ENCODE data around the gene GREM1. TPM values are rescaled to one million over a fixed set of nuclear protein-coding genes. Genes with fewer than 3 reads are reported as not detected.
A peak's percentile ranks its signal among the peaks of the same experiment; 100 is the strongest.

The GREM1 gene
- total and polyA plus RNA-seq, 5 experiments from 2014 or later = not detected

- Mint-ChIP-seq H3K36me3 (no peaks in the 10 kb centered on the region), H3K9me3 (peaks cover 0 to 2% (median 0%) of the 10 kb centered on the region in 9 donors), H3K27me3 (peaks cover 20 to 64% (median 21%) of the 10 kb centered on the region in 5 donors), H3K27ac (no peak overlapping the region), H3K4me3 (no peak overlapping the region), H3K4me1 (no peaks in the 10 kb centered on the region)
- ATAC-seq (no peak), DNase-seq (no peak)
- POLR2A ChIA-PET = no interaction called here
These were observed 12.4 kb upstream of the GREM1 start for GRCh38 chr15:32705446-32705845.

- Mint-ChIP-seq H3K27ac (no peak overlapping the region), H3K4me3 (no peak overlapping the region), H3K36me3 (no peaks in the 10 kb centered on the region), H3K27me3 (peaks cover 18 to 51% (median 22%) of the 10 kb centered on the region in 5 donors), H3K4me1 (no peaks in the 10 kb centered on the region), H3K9me3 (peaks cover 0 to 2% (median 0%) of the 10 kb centered on the region in 9 donors)
- ATAC-seq = no peak
- POLR2A ChIA-PET = no interaction called here
- DNase-seq = no peak
These were observed 11.1 kb upstream of the GREM1 start for GRCh38 chr15:32706704-32707103.

- no peaks in the 10 kb centered on the region for H3K36me3 Mint-ChIP-seq
- peak overlapping the region in 1 of 10 donors; percentile 36 for H3K27ac Mint-ChIP-seq
- DNase-seq = no peak
- H3K9me3 Mint-ChIP-seq = peaks cover 0 to 2% (median 0%) of the 10 kb centered on the region in 9 donors
- POLR2A ChIA-PET = no interaction called here
- H3K4me3 Mint-ChIP-seq = no peak overlapping the region
- no peak for ATAC-seq
- H3K4me1 Mint-ChIP-seq = no peaks in the 10 kb centered on the region
- H3K27me3 Mint-ChIP-seq = peaks cover 16 to 51% (median 25%) of the 10 kb centered on the region in 5 donors
These were observed 10.4 kb upstream of the GREM1 start for GRCh38 chr15:32707436-32707835.

GRCh38 chr15:32709295-32710033 lies 8.3 kb upstream of the GREM1 start:
- H3K27ac Mint-ChIP-seq = no peak overlapping the region
- no peak for ATAC-seq
- no peaks in the 10 kb centered on the region for H3K36me3 Mint-ChIP-seq
- peaks cover 0 to 2% (median 0%) of the 10 kb centered on the region in 9 donors for H3K9me3 Mint-ChIP-seq
- H3K27me3 Mint-ChIP-seq = peaks cover 21 to 61% (median 26%) of the 10 kb centered on the region in 5 donors
- no peak for DNase-seq
- POLR2A ChIA-PET = no interaction called here
- no peaks in the 10 kb centered on the region for H3K4me1 Mint-ChIP-seq
- H3K4me3 Mint-ChIP-seq = no peak overlapping the region

GRCh38 chr15:32715276-32715675 lies 2.5 kb upstream of the GREM1 start:
- POLR2A ChIA-PET = no interaction called here
- Mint-ChIP-seq H3K4me3 (peak overlapping the region in 1 of 10 donors; percentile 1), H3K36me3 (no peaks in the 10 kb centered on the region), H3K27ac (no peak overlapping the region), H3K27me3 (peaks cover 20 to 75% (median 50%) of the 10 kb centered on the region in 5 donors), H3K4me1 (peaks cover 8 to 25% (median 16%) of the 10 kb centered on the region in 4 donors), H3K9me3 (no peaks in the 10 kb centered on the region)
- DNase-seq (no peak), ATAC-seq (no peak)

- DNase-seq = no peak
- Mint-ChIP-seq H3K4me3 (peak overlapping the region in 8 of 10 donors; percentile 3 to 57 (median 26)), H3K36me3 (no peaks in the 10 kb centered on the region), H3K27me3 (peaks cover 20 to 81% (median 55%) of the 10 kb centered on the region in 5 donors), H3K9me3 (no peaks in the 10 kb centered on the region), H3K4me1 (peaks cover 8 to 25% (median 16%) of the 10 kb centered on the region in 4 donors), H3K27ac (no peak overlapping the region)
- POLR2A ChIA-PET = no interaction called here
- ATAC-seq = no peak
These were observed 1.4 kb upstream of the GREM1 start for GRCh38 chr15:32716216-32716914.

- H3K36me3 Mint-ChIP-seq = no peaks in the 10 kb centered on the region
- H3K27ac Mint-ChIP-seq = no peak overlapping the region
- H3K4me1 Mint-ChIP-seq = peaks cover 8 to 25% (median 16%) of the 10 kb centered on the region in 4 donors
- peak overlapping the region in 8 of 10 donors; percentile 3 to 60 (median 42) for H3K4me3 Mint-ChIP-seq
- DNase-seq (no peak), ATAC-seq (no peak)
- H3K9me3 Mint-ChIP-seq = no peaks in the 10 kb centered on the region
- POLR2A ChIA-PET = no interaction called here
- peaks cover 20 to 85% (median 58%) of the 10 kb centered on the region in 5 donors for H3K27me3 Mint-ChIP-seq
These were observed 834 bp upstream of the GREM1 start for GRCh38 chr15:32716915-32717425.

GRCh38 chr15:32718227-32718820 lies 520 bp downstream of the GREM1 start:
- H3K4me3 Mint-ChIP-seq = peak overlapping the region in 4 of 10 donors; percentile 16 to 50 (median 32)

GRCh38 chr15:32718821-32719716 lies 1.3 kb downstream of the GREM1 start:
- peaks cover 17 to 83% (median 60%) of the 10 kb centered on the region in 5 donors for H3K27me3 Mint-ChIP-seq
- peak overlapping the region in 9 of 10 donors; percentile 27 to 58 (median 39) for H3K4me3 Mint-ChIP-seq
- POLR2A ChIA-PET = no interaction called here
- peaks cover 8 to 25% (median 16%) of the 10 kb centered on the region in 4 donors for H3K4me1 Mint-ChIP-seq
- no peak for DNase-seq
- H3K9me3 Mint-ChIP-seq = no peaks in the 10 kb centered on the region
- no peak overlapping the region for H3K27ac Mint-ChIP-seq
- ATAC-seq = no peak
- no peaks in the 10 kb centered on the region for H3K36me3 Mint-ChIP-seq

More at GRCh38 chr15:32718227-32718820, 520 bp downstream of the GREM1 start:
- Mint-ChIP-seq H3K4me1 (peaks cover 8 to 25% (median 16%) of the 10 kb centered on the region in 4 donors), H3K27ac (no peak overlapping the region), H3K27me3 (peaks cover 22 to 86% (median 61%) of the 10 kb centered on the region in 5 donors), H3K36me3 (no peaks in the 10 kb centered on the region), H3K9me3 (no peaks in the 10 kb centered on the region)
- no peak for DNase-seq
- no peak for ATAC-seq
- POLR2A ChIA-PET = no interaction called here

GRCh38 chr15:32721596-32721995 lies 3.8 kb downstream of the GREM1 start:
- no peak for ATAC-seq
- Mint-ChIP-seq H3K9me3 (peaks cover 0 to 7% (median 4%) of the 10 kb centered on the region in 9 donors), H3K4me3 (no peak overlapping the region), H3K27me3 (peaks cover 14 to 84% (median 61%) of the 10 kb centered on the region in 5 donors), H3K4me1 (peaks cover 7 to 16% (median 14%) of the 10 kb centered on the region in 4 donors), H3K27ac (no peak overlapping the region), H3K36me3 (no peaks in the 10 kb centered on the region)
- DNase-seq = no peak
- POLR2A ChIA-PET = no interaction called here

GRCh38 chr15:32722136-32722535 lies 4.3 kb downstream of the GREM1 start:
- DNase-seq = no peak
- H3K27ac Mint-ChIP-seq = no peak overlapping the region
- H3K4me1 Mint-ChIP-seq = peaks cover 2 to 12% (median 8%) of the 10 kb centered on the region in 4 donors
- ATAC-seq = no peak
- peaks cover 11 to 82% (median 58%) of the 10 kb centered on the region in 5 donors for H3K27me3 Mint-ChIP-seq
- peaks cover 0 to 9% (median 4%) of the 10 kb centered on the region in 9 donors for H3K9me3 Mint-ChIP-seq
- H3K36me3 Mint-ChIP-seq = no peaks in the 10 kb centered on the region
- no peak overlapping the region for H3K4me3 Mint-ChIP-seq
- POLR2A ChIA-PET = no interaction called here
